ENCODE results near the gene GNRH2. TPM values are rescaled to one million over a fixed set of nuclear protein-coding genes. Genes with fewer than 3 reads are reported as not detected.

The GNRH2 gene
- total RNA-seq, 2 donors from 2014 or later = not detected

DNA sequence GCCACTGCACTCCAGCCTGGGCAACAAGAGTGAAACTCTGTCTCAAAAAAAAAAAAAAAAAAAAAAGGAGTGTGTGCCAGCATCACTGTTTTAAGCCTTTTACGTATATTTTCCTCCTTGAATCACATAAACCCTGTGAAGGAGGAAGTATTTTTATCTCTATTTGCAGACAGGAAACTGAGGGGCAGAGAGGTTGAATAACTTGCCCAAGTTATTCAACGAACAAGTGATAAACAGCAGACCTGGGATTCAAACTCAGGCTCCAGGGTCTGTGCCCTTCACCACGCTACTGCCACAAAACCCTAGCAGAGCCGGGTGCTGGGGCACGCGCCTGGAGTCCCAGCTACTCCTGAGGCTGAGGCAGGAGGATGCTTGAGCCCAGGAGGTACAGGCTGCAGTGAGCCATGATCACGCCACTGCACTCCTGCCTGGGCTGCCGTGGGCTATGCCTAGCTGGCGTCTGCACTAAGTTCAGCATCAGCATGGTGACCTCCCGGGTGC is 50.5 kb downstream of the GNRH2 start:
- Histone ChIP-seq H3K27ac (no peak overlapping the region), H3K27me3 (peaks cover 10% of the 10 kb centered on the region), H3K9me3 (no peaks in the 10 kb centered on the region), H3K9ac (ENCODE audit: low read depth in 2 of 2, low read length in 2 of 2) (no peak overlapping the region), H3K4me3 (no peak overlapping the region), H3K4me1 (no peaks in the 10 kb centered on the region), H3K36me3 (no peaks in the 10 kb centered on the region)
- TF ChIP-seq, protein P1, sequence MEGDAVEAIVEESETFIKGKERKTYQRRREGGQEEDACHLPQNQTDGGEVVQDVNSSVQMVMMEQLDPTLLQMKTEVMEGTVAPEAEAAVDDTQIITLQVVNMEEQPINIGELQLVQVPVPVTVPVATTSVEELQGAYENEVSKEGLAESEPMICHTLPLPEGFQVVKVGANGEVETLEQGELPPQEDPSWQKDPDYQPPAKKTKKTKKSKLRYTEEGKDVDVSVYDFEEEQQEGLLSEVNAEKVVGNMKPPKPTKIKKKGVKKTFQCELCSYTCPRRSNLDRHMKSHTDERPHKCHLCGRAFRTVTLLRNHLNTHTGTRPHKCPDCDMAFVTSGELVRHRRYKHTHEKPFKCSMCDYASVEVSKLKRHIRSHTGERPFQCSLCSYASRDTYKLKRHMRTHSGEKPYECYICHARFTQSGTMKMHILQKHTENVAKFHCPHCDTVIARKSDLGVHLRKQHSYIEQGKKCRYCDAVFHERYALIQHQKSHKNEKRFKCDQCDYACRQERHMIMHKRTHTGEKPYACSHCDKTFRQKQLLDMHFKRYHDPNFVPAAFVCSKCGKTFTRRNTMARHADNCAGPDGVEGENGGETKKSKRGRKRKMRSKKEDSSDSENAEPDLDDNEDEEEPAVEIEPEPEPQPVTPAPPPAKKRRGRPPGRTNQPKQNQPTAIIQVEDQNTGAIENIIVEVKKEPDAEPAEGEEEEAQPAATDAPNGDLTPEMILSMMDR (IDR thresholded peaks at IDR 0.05) = no peak
- DNase-seq = no peak
- intact Hi-C loops (cut with DNase I) = no loop called here

DNA sequence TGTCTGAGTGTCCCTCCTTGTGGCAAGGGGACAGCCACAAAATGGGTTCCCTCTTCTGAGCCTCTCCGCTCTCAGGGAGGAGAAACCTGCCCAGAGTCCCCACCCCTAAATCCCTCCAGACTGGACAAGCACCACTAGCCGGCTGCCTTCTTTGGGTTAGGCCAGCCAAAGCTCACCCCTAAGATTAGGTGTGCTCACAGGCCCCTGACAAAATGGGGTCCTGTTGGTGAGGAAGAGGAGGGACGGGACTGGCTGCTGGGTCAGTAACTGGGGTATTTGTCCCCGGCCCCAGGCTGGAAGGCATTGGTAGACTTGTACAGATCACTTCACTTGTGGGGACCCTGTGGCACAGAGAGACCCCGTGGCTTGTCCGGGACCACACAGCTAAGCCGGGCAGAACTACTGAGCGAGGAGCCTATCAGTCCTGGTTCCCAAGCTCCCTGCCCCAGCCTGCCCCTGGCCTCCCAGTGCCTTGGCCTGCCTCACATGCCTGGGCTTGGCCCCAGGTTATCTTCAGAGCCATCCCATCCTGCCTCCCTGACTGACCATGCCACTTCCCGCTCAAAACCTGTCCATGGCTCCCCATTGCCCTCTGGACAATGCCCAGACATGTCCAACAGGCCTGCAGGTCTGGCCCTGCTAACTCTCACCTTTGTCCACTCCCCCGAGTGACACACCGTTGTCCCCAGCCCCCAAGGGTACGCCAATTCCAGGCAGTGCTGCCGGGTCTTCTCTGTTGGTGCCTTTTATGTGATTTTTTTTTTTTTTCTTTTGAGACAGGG is 51.6 kb downstream of the GNRH2 start:
- Histone ChIP-seq H3K9me3 (no peaks in the 10 kb centered on the region), H3K27ac (no peak overlapping the region), H3K4me3 (no peak overlapping the region), H3K9ac (ENCODE audit: low read depth in 2 of 2, low read length in 2 of 2) (no peak overlapping the region), H3K27me3 (peaks cover 10% of the 10 kb centered on the region), H3K36me3 (no peaks in the 10 kb centered on the region), H3K4me1 (no peaks in the 10 kb centered on the region)
- TF ChIP-seq, protein P1 (IDR thresholded peaks at IDR 0.05) = no peak
- intact Hi-C loops (cut with DNase I) = no loop called here
- no peak for DNase-seq

Other genes starting within 250 kb of the GNRH2 start
- gene CPXM1, start 243.0 kb upstream of the GNRH2 start, total RNA-seq = 1 to 10 TPM in 1 of 2 donors, under 1 TPM in 1; 0.98 to 1.1 TPM
- not detected for gene C20orf141, start 228.6 kb upstream of the GNRH2 start, total RNA-seq
- not detected for gene TMEM239, start 227.3 kb upstream of the GNRH2 start, total RNA-seq
- 10 to 100 TPM; 21.7 to 24.8 TPM for gene PCED1A, start 203.0 kb upstream of the GNRH2 start, total RNA-seq
- 10 to 100 TPM; 35.7 to 40.5 TPM for gene VPS16, start 202.9 kb upstream of the GNRH2 start, total RNA-seq
- gene PTPRA, start 170.1 kb upstream of the GNRH2 start, total RNA-seq = 10 to 100 TPM; 30.3 to 55.2 TPM
- gene MRPS26, start 2.4 kb downstream of the GNRH2 start, total RNA-seq = 10 to 100 TPM; 37.6 to 72.5 TPM
- not detected for gene OXT, start 28.0 kb downstream of the GNRH2 start, total RNA-seq
- not detected for gene AVP, start 41.1 kb downstream of the GNRH2 start, total RNA-seq
- gene FASTKD5, start 116.2 kb downstream of the GNRH2 start, total RNA-seq = 10 to 100 TPM; 17.3 to 19.8 TPM
- 1 to 10 TPM; 6.5 to 6.6 TPM for gene UBOX5, start 116.2 kb downstream of the GNRH2 start, total RNA-seq
- gene LZTS3, start 129.9 kb downstream of the GNRH2 start, total RNA-seq = 1 to 10 TPM; 7.9 to 8.3 TPM
- 10 to 100 TPM; 57.8 to 88.6 TPM for gene DDRGK1, start 161.1 kb downstream of the GNRH2 start, total RNA-seq
- gene ITPA, start 165.9 kb downstream of the GNRH2 start, total RNA-seq = 10 to 100 TPM; 35.2 to 67.6 TPM
- gene SLC4A11, start 195.6 kb downstream of the GNRH2 start, total RNA-seq = 1 to 10 TPM; 1.2 to 2.6 TPM

Data from colonic mucosa (tissue), 4 donors.